HL-60 (cell line): ENCODE measurements around the gene SNUPN.

ENCODE experiments used
- CTCF ChIP-seq: IDR thresholded peaks from one replicate; pipeline ENCODE4 v1.5.1; 2011; ENCODE audit warnings: low read length, control low read depth, inconsistent platforms; ENCODE audit not compliant: insufficient read depth
- POLR2AphosphoS5 ChIP-seq: IDR thresholded peaks from 2 replicates; pipeline ENCODE4 v1.6.1; 2012; ENCODE audit warnings: low read depth
- REST ChIP-seq: IDR thresholded peaks from 2 replicates; pipeline ENCODE4 v1.6.1; 2012; ENCODE audit warnings: low read depth; ENCODE audit not compliant: insufficient replicate concordance

- no peak for TF ChIP-seq CTCF
- no peak for TF ChIP-seq REST
- no peak for TF ChIP-seq POLR2AphosphoS5
These were observed 13.7 kb upstream of the SNUPN start for GRCh38 chr15:75639191-75639708.
